Measurements from ENCODE around the gene POLR2A.
A peak's percentile ranks its signal among the peaks of the same experiment; 100 is the strongest.
"Not testable (repeated sequence)": the region's sequence is repeated elsewhere in the genome, so short reads cannot be mapped to it uniquely, and the experiment has no call there.

Gene POLR2A

GRCh38 chr17:7460850-7461660 is 23.1 kb upstream of the POLR2A start:
- DNase-seq (ENCODE audit: low read depth) = no peak

- no peak for DNase-seq (ENCODE audit: low read depth)
These were observed 21.4 kb upstream of the POLR2A start for GRCh38 chr17:7462474-7463371.

DNA sequence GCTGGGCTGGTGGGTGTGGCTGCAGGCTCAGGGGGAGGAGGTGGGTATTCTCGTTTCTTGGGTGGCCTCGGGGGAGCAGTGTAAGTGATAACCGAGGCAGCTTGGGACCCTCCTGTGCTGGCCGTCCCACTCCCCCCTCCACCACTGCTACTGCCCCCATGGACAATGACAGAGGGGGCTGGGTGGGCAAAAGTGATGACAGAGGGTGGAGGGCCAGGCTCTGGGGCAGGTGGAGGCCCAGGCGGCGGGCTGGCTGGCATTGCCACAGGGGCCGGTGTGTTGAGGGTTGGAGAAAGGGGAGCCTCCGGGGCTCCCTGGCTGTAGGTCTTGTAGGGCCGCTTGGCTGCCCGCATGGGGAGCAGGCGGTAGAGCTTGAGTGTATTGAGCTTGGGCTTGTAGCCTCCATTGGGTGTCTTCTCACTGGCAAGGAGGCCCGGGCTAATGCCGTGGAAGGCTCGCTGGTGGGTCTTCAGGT is 20.8 kb upstream of the POLR2A start:
- DNase-seq (ENCODE audit: low read depth) = no peak

- no peak for DNase-seq (ENCODE audit: low read depth)
These were observed 20.1 kb upstream of the POLR2A start for GRCh38 chr17:7464081-7464480.

DNA sequence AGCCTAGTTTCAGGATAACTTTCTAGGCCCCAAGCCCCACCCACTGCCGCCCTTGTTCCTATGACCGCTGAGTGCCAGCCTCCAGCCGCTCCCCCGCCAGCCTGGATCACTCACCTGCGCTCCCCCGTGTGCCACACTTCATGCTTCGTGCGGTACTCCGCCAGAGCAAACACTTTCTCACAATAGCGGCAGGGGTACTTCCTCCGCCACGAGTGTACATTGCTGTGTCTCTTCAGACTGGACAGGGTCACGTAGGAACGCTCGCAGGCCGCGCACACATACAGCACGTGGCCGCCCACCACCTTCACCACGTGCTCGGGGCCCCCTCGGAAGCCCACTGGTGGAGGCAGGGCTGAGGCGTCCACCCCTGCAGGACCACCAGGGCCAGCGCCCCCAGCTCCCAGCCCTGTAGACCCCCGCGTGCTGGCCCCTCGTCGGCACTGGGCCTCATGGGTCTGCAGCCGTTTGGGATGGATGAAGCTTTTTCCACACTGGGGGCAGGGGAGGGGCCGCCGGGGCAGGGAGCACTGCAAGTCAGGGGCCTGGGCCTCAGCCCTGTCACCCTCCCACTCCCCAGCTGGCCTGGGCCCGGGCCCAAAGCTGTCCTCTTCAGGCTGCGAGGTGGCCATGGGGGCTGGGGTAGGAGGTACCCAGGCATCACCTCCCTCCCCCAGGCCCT is 18.4 kb upstream of the POLR2A start:
- DNase-seq (ENCODE audit: low read depth) = no peak

DNA sequence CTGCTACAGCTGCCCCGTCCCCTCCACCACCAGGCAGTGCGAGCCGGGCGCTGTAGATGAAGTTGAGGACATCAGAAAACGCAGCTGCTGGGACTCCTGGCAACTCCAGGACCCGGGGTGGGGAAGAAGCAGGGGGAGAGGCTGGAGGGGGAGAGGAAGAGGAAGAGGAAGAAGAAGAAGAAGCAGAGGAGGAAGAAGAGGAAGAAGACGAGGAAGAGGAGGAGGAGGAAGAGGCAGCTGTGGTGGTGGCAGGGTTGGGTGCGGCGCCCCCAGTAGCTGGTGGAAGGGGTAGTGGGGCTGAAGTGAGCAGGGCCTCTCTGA is 17.9 kb upstream of the POLR2A start:
- no peak for DNase-seq (ENCODE audit: low read depth)

DNA sequence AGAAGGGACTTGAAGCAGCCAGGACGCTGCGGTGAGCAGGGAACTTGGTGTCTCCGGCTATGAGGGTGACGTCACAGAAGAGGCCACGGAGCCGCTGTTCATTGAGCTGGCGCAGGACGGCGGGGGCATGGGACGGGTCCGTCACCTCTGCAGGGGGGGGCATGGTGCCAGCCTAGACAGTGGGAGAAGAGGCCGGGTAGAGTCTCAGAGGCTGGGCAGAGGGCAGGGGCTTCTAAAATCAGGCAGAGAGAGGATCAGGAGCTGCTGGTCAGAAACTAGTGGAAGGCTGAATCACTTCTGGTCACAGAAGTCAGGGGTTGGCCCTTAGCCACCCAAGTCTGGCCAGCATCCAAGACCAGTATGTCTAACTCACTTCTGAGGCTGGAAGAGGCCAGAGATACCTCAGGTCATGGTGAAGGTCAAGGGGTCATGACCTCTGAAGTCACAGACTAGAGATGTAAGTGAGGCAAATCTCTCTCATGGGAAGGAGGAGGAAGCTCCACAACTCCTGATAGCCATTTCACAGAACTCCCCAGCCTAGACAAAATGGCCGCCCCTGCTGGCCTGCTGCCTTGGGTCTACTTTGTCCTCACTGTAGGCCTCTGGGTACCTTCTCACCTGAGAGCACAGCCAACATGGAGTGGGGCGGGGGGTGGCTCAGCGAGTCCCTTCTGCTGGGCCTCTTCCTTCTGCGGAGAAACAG is 17.4 kb upstream of the POLR2A start:
- no peak for DNase-seq (ENCODE audit: low read depth)

GRCh38 chr17:7467498-7467897 is 16.7 kb upstream of the POLR2A start:
- no peak for DNase-seq (ENCODE audit: low read depth)

DNA sequence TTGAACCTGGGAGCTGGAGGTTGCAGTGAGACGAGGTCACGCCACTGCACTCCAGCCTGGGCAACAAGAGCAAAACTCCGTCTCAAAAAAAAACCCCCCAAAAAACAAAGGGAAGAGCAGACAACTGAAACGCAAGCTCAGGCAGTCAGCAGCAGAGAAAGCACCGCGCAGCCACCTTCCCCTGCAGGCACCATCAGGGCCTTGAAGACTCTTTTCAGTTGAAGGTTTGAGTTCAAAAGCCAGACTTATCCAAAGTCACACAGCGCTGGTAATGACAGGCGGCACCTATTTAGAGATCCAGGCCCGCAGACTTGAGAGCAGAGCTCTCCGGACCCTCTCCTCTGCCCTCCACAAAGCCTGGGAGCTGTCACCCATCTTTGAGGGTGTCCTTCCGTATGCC is 15.9 kb upstream of the POLR2A start:
- DNase-seq (ENCODE audit: low read depth) = no peak

- DNase-seq (ENCODE audit: low read depth) = no peak
These were observed 15.3 kb upstream of the POLR2A start for GRCh38 chr17:7468804-7469389.

DNA sequence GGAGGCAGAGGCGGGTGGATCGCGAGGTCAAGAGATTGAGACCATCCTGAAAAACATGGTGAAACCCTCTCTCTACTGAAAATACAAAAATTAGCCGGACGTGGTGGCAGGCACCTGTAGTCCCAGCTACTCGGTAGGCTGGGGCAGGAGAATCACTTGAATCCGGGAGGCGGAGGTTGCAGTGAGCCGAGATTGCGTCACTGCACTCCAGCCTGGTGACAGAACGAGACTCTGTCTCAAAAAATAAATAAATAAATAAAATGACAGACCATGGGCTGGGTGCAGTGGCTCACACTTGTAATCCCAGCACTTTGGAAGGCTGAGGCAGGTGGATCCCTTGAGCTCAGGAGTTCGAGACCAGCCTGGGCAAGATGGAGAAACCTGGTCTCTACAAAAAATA is 14.3 kb upstream of the POLR2A start:
- not testable (repeated sequence) for DNase-seq (ENCODE audit: low read depth)

GRCh38 chr17:7470457-7470973 is 13.7 kb upstream of the POLR2A start:
- not testable (repeated sequence) for DNase-seq (ENCODE audit: low read depth)

DNA sequence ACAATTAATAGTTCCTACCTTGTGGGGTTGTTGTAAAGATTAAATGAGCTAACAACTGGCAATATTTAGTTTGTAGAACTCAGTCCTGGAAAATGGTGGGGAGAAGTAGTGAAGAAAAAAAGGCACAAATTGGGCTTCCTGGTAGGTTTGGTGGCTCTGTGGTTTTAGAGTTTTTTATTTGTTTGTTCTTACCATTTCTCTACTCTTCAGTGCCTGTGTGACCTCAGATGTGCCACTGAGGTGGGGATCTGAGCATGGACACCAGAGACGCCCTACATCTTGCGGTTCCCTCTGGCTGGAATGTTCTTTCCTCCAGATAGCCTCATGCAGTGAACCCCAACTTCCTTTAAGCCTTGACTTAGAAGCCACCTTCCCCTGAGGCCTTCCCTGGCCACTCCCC is 12.4 kb upstream of the POLR2A start:
- no peak for DNase-seq (ENCODE audit: low read depth)

DNA sequence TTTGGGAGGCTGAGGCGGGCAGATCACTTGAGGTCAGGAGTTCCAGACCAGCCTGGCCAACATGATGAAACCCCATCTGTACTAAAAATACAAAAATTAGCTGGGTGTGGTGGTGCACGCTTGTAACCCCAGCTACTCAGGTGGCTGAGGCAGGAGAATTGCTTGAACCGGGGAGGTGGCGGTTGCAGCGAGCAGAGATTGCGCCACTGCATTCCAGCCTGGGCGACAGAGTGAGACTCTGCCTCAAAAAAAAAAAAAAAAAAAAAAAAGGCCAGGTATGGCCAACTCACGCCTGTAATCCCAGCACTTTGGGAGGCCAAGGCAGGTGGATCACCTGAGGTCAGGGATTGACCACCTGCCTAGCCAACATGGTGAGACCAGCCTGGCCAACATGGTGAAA is 9.4 kb upstream of the POLR2A start:
- DNase-seq (ENCODE audit: low read depth) = not testable (repeated sequence)

DNA sequence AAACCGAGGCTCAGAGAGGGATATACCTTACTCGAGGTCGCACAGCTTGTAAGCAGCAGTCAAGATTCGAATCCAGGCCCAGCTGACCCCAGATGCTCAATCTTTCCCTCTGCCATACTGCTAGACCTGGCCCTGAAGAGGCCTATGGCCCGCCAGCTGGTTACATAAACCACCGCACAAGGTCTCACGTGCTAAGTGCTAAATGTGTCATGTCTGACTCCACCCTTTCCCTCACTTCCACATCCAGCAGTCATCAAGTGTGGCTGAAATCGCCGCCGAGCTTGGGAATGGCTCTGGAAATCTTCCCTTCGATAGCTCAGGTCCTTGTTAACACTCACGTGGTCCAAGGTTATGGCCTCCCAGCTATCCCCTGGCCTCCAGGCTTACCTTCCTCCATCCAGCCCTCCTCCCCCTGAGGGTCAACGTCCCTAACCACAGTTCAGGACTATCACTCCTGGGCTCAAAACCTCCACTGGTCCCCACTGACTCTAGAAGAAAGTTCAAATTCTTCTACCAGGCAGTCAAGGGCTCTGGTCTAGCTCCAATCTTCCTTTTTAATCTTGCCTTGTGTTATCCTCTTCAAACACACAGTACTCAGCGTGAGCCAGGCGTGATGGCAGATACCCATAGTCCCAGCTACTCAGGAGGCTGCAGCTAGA is 8.3 kb upstream of the POLR2A start:
- no peak for DNase-seq (ENCODE audit: low read depth)

DNA sequence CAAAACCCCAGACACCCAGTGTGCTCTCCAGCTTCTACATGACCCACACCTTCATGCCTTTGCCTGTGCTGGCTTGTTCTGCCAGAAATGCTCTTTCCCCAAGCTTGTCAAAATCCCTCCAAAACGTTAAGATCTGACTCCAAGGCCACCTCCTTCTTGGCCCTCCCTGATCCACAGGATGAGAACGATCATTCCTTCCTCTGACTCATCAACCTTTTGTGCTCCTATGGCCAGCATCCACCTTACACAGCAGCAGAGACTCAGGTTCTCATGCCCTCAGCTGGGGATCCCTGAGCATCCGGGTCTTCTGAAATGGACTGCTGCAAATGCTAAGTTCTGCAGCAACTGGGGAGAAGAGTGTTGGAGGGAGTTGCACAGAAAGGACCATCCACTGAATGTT is 7.7 kb upstream of the POLR2A start:
- no peak for DNase-seq (ENCODE audit: low read depth)

- DNase-seq (ENCODE audit: low read depth) = no peak
These were observed 7.2 kb upstream of the POLR2A start for GRCh38 chr17:7476951-7477350.

DNA sequence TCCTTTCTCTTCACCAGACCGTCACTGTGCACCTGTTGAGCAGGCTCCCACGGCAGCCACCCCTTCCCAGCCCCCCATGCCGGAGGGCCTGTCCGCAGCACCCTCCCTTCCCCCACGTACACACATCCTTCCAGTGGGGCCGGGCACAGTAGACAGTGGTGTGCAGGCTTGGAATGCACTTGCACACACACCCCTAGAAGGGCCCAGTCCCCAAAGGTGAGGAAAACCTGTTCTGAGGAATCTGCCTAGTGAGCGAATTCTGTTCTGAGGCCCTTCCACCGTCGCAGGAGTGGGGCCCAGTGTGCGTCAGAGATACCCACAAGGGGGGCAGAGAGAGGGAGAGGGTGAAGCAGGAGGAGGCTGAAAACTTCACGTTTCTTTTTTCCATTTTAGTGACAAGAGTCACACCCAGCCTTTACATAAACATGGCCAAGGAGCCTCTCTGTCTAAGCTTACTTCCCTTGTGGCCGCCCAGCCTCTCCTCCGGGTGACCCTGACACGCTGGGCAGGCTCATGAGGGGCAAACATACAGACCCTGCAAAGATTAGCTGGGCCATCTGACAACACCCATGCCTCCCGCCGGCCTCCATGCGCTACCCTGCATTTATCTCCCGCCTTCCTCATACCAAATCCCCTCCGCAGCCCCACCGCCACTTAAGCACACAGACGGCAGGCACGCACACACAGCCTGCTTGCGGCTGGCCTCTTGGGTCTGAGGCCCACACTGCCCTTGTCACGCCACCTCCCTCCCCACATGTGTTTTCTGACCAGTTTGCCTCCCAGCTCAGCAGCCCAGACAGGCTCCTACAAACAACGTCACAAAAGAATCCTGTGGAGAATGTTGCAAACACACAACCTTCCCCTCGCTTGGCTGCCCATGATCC is 6.5 kb upstream of the POLR2A start:
- no peak for DNase-seq (ENCODE audit: low read depth)

GRCh38 chr17:7478276-7479212 is 5.6 kb upstream of the POLR2A start:
- DNase-seq (ENCODE audit: low read depth) = peak; percentile 69
